T-helper 17 cell (primary cell): ENCODE data around the gene TLL2. TPM values are rescaled to one million over a fixed set of nuclear protein-coding genes. Genes with fewer than 3 reads are reported as not detected.

Experiments used
- ATAC-seq: fragments of 150-1000 bp; cut with Tn5 transposase; 2 replicates; pipeline ENCODE4 v1.10.0; 2021; ENCODE audit warnings: mild to moderate bottlenecking, moderate library complexity
- DNase-seq, 3 donors: peaks; one replicate each; pipeline versions ENCODE4 v3.0.0 to v3.0.0-alpha.2; 2020 to 2021
- H3K9me3 ChIP-seq: one replicate; pipeline ENCODE4 v1.7.0; 2013; ENCODE audit warnings: low read length, mild to moderate bottlenecking; ENCODE audit not compliant: control insufficient read depth, poor library complexity, severe bottlenecking
- H3K27ac Mint-ChIP-seq: one replicate; pipeline ENCODE4 v1.8.0; 2022; ENCODE audit warnings: mild to moderate bottlenecking, moderate library complexity, mixed read lengths
- H3K27me3 Mint-ChIP-seq: one replicate; pipeline ENCODE4 v1.8.0; 2022; ENCODE audit warnings: mixed read lengths
- H3K36me3 Mint-ChIP-seq: one replicate; pipeline ENCODE4 v1.8.0; 2022; ENCODE audit warnings: low read depth, mixed read lengths
- H3K4me1 Mint-ChIP-seq: one replicate; pipeline ENCODE4 v1.8.0; 2022; ENCODE audit warnings: mild to moderate bottlenecking, mixed read lengths
- H3K4me3 Mint-ChIP-seq: one replicate; pipeline ENCODE4 v1.8.0; 2022; ENCODE audit warnings: mild to moderate bottlenecking, moderate library complexity, mixed read lengths
- total RNA-seq, 4 donors: library from RNA in 2 of 4; stranded (reverse) in 2 of 4; gene quantifications; one replicate each; pipeline ENCODE4 v1.2.3 and lab custom pipeline; 2022 to 2026

TLL2 gene
- total RNA-seq, 2 donors from 2014 or later: not detected

GRCh38 chr10:96358851-96359540, 154.7 kb downstream of the TLL2 start, which contains the start of gene OPALIN:
TSS of gene OPALIN (minus strand) at chr10:96359002. CDS start at chr10:96358896, 106 bp downstream.
- ATAC-seq (no peak), DNase-seq (no peak)
- no peak within 1 kb of the TSS for H3K27ac Mint-ChIP-seq
- peaks cover 54% of the 10 kb centered on the region for H3K27me3 Mint-ChIP-seq
- no peak within 1 kb of the TSS for H3K4me3 Mint-ChIP-seq
- peaks cover 6% of the 10 kb centered on the region for H3K36me3 Mint-ChIP-seq
- peaks cover 2% of the 10 kb centered on the region for H3K4me1 Mint-ChIP-seq
- no peaks in the 10 kb centered on the region for H3K9me3 ChIP-seq

- peaks cover 64% of the 10 kb centered on the region for H3K27me3 Mint-ChIP-seq
- no peak overlapping the region for H3K4me3 Mint-ChIP-seq
- no peak for DNase-seq
- no peak overlapping the region for H3K27ac Mint-ChIP-seq
- no peak for ATAC-seq
- H3K4me1 Mint-ChIP-seq: peaks cover 2% of the 10 kb centered on the region
- H3K9me3 ChIP-seq: no peaks in the 10 kb centered on the region
- peaks cover 6% of the 10 kb centered on the region for H3K36me3 Mint-ChIP-seq
Measured at GRCh38 chr10:96357038-96357620, 156.6 kb downstream of the TLL2 start.

DNA sequence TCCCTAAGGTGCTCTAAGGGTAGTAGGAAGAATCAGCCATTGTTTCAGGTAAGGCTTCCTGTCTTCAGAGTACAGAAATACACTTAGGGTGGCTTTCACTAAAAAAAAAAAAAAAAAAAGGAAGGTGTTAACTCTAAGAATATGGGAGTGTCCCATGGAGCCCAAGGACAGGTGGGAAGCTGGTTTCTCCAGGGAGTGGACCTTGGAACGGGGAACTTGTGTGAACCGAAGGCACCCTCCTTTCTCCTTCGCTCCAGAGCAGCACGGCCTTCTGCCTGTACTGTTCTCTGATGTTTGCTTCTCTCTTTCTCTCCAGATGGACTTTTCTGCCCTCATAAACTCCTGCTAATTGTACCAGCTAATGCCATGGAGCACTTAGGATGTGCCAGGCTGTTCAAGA, 161.1 kb downstream of the TLL2 start:
- no peaks in the 10 kb centered on the region for H3K9me3 ChIP-seq
- Mint-ChIP-seq H3K4me1 (no peaks in the 10 kb centered on the region), H3K27ac (no peak overlapping the region), H3K4me3 (no peak overlapping the region), H3K27me3 (peaks cover 63% of the 10 kb centered on the region), H3K36me3 (peaks cover 2% of the 10 kb centered on the region)
- no peak for DNase-seq
- ATAC-seq: no peak

GRCh38 chr10:96352027-96352426, 161.7 kb downstream of the TLL2 start:
- Mint-ChIP-seq H3K4me1 (no peaks in the 10 kb centered on the region), H3K4me3 (no peak overlapping the region), H3K27ac (no peak overlapping the region), H3K27me3 (peaks cover 57% of the 10 kb centered on the region), H3K36me3 (peaks cover 2% of the 10 kb centered on the region)
- no peak for DNase-seq
- no peaks in the 10 kb centered on the region for H3K9me3 ChIP-seq
- no peak for ATAC-seq

- peaks cover 52% of the 10 kb centered on the region for H3K27me3 Mint-ChIP-seq
- H3K36me3 Mint-ChIP-seq: peaks cover 2% of the 10 kb centered on the region
- no peaks in the 10 kb centered on the region for H3K9me3 ChIP-seq
- no peak overlapping the region for H3K4me3 Mint-ChIP-seq
- peaks cover 6% of the 10 kb centered on the region for H3K4me1 Mint-ChIP-seq
- DNase-seq (no peak), ATAC-seq (no peak)
- H3K27ac Mint-ChIP-seq: no peak overlapping the region
Measured at GRCh38 chr10:96346295-96346694, 167.4 kb downstream of the TLL2 start.

GRCh38 chr10:96345222-96345621, 168.5 kb downstream of the TLL2 start:
- DNase-seq: no peak
- no peaks in the 10 kb centered on the region for H3K9me3 ChIP-seq
- peaks cover 2% of the 10 kb centered on the region for H3K36me3 Mint-ChIP-seq
- ATAC-seq: no peak
- no peak overlapping the region for H3K4me3 Mint-ChIP-seq
- no peak overlapping the region for H3K27ac Mint-ChIP-seq
- H3K27me3 Mint-ChIP-seq: peaks cover 47% of the 10 kb centered on the region
- peaks cover 6% of the 10 kb centered on the region for H3K4me1 Mint-ChIP-seq

DNA sequence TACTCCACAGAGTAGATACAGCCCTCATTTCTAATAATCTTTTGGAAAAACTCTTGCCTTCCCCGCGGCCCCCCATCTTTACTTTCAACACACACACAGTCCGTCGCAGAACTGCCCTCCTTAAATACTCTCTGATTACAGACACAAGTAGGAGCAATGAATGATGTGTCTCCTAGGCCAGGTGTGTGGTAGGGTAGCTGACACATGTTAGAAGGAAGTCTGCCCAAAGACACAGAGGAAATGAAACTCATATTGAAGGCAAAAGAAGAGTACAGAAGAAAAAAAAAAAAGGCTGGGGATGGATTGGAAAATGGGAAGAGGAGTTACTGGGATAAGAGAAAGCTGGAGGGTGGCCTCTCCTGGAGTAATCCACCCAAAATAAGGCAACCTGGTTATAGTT, 169.5 kb downstream of the TLL2 start:
- Mint-ChIP-seq H3K4me1 (peaks cover 6% of the 10 kb centered on the region), H3K27ac (no peak overlapping the region), H3K36me3 (peaks cover under 1% of the 10 kb centered on the region), H3K27me3 (peaks cover 39% of the 10 kb centered on the region), H3K4me3 (no peak overlapping the region)
- no peaks in the 10 kb centered on the region for H3K9me3 ChIP-seq
- ATAC-seq (no peak), DNase-seq (no peak)

DNA sequence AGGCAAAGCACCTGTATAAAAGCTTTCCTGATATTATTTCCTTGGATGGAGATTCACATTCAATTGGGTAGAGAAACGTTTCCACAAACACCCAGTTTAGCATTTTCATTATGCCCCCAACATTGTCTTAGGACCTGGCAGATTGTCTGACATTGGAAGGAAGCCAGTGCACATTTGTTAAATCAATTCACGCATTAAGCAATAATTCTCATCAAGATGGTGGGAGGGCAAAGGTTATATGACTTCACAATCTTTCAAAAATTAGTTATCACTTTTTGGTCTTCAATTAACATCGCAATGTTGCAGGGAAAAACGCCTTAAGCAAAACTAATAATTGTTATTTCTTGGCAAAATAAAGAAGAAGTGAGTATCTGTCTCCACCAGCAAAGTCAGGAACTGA, 171.3 kb downstream of the TLL2 start:
- no peak for ATAC-seq
- no peak for DNase-seq
- Mint-ChIP-seq H3K36me3 (no peaks in the 10 kb centered on the region), H3K27me3 (peaks cover 37% of the 10 kb centered on the region), H3K4me1 (peaks cover 6% of the 10 kb centered on the region), H3K27ac (no peak overlapping the region), H3K4me3 (no peak overlapping the region)
- no peaks in the 10 kb centered on the region for H3K9me3 ChIP-seq

DNA sequence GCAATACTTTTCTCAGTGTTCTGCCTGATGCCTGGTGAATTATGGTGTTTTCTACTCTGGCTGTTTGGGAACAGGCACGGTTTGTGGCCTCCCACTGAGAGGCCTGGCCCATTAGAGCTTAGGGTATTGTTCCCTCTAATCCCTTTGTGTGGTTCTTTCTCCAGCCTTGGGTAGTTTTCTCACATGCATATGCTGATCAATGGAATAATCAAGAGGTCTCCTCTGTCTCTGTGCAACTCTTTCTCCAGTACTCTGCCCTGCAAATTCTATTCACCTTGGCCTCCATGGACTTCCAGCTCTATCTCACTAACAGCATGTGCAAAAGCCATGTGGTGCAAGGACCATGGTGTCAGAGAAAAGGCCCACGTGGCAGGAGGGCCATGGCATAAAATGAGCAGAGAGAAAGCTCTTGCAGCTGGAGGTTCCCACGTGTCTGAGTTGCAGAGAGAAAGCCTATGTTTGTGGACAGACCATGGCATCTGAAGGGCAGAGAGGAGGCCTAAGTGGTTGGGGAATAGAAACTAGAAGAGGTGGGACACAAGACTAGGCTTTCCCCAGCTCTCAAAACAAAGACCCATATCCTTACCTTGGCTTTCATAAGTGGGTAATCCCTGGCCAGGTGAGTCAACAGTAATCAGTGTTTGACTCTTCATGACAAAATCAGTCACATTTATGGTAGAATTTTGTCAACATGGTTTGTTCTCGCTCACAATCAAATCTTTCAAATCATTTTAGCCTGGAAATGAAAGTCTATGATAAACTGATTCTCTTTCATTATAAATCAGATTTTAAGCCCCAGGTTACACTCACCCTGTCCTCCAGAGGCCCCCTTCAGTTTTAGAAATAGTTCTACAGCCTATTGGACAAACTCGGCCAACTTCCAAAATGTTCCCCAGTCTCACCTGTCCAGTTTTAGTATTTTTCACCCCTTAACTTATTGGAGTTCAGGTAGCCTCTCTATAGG, 172.2 kb downstream of the TLL2 start:
- ATAC-seq: no peak
- Mint-ChIP-seq H3K4me3 (no peak overlapping the region), H3K4me1 (peaks cover 6% of the 10 kb centered on the region), H3K36me3 (no peaks in the 10 kb centered on the region), H3K27me3 (peaks cover 37% of the 10 kb centered on the region), H3K27ac (no peak overlapping the region)
- DNase-seq: no peak
- H3K9me3 ChIP-seq: no peaks in the 10 kb centered on the region

DNA sequence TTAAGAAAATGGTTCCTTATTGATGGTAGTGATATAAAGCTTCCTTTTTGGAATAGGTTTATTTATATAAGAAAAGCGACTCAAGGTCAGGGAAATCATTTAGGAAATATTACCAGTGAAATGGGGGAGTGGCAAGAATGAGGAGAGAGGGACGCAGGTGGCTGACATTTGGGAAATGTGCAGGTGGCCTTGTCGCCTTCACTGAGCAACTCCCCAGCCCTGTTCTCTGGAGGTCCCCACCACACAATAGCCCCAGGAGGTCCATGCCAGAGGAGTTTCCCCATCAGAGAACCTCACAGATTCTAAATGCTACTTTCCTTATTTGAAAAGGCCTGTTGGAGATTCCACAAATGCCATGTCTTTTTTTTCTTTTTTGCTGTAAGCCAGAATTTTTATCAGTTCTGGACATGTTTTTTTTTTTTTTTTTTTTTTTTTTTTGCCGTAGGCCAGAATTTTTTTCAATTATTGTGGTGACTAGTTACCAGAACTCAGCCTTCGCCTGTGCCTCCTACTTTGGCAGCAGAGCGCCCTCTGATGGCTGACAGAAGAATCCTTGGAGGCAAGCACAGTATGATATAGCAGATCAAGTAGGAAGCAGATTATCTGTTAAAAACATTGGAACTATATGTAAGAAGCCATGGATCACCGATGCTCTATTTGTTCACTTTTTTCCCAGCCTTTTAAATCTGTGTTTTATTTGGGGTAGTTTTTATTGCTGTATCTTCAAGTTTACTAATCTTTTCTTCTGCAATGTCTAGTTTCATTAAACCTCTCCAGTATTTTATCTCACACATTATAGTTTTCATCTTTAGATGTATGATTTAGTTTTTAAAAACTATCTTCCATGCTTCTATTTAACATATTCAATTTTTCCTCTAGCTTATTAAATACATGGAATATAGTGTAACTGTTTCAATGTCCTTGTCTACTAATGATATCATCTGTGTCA, 173.5 kb downstream of the TLL2 start:
- no peaks in the 10 kb centered on the region for H3K9me3 ChIP-seq
- Mint-ChIP-seq H3K27me3 (peaks cover 40% of the 10 kb centered on the region), H3K36me3 (no peaks in the 10 kb centered on the region), H3K27ac (no peak overlapping the region), H3K4me1 (peaks cover 6% of the 10 kb centered on the region), H3K4me3 (no peak overlapping the region)
- ATAC-seq: peak; percentile 81
- DNase-seq: peak; percentile 11 to 49 (median 21)

DNA sequence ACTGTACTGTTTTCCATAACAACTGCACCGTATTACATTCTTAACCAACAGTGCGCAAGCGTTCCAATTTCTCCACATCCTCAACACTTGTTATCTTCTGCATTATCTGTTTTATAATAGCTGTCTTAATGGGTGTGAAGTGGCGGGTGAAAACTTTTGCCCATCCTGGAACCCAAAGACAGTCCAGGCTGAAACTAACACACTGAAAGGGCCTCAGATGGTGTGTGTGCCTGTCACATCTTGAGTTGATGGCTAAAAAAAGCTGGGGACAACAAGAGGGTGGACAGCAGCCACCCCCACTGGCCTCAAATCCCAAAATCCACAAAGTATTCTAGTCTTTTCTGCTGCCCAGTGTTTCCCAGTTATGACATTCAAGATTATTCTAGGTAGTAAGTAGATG, 174.3 kb downstream of the TLL2 start:
- Mint-ChIP-seq H3K36me3 (no peaks in the 10 kb centered on the region), H3K4me1 (peaks cover 6% of the 10 kb centered on the region), H3K4me3 (no peak overlapping the region), H3K27ac (no peak overlapping the region), H3K27me3 (peaks cover 40% of the 10 kb centered on the region)
- ATAC-seq (no peak), DNase-seq (no peak)
- no peaks in the 10 kb centered on the region for H3K9me3 ChIP-seq

- no peaks in the 10 kb centered on the region for H3K36me3 Mint-ChIP-seq
- ATAC-seq (no peak), DNase-seq (no peak)
- no peaks in the 10 kb centered on the region for H3K9me3 ChIP-seq
- H3K27me3 Mint-ChIP-seq: peaks cover 37% of the 10 kb centered on the region
- no peak overlapping the region for H3K27ac Mint-ChIP-seq
- H3K4me3 Mint-ChIP-seq: no peak overlapping the region
- peaks cover 5% of the 10 kb centered on the region for H3K4me1 Mint-ChIP-seq
Measured at GRCh38 chr10:96338279-96338925, 175.3 kb downstream of the TLL2 start.
